ENCODE measurements around the gene TJP1. TPM values are rescaled to one million over a fixed set of nuclear protein-coding genes. Genes with fewer than 3 reads are reported as not detected.
"Not testable (repeated sequence)": the region's sequence is repeated elsewhere in the genome, so short reads cannot be mapped to it uniquely, and the experiment has no call there.

TJP1 gene
- total RNA-seq, 1 experiment from 2014 or later = 140 TPM

- Mint-ChIP-seq H3K36me3 (ENCODE audit: insufficient read depth in 1 of 3, low read depth in 3 of 3) (peaks cover 0 to 2% (median 2%) of the 10 kb centered on the region in 3 experiments; a peak in 2 of 7 replicates), H3K4me1 (peaks cover 33 to 40% of the 10 kb centered on the region in 2 experiments), H3K4me3 (no peak overlapping the region), H3K27me3 (ENCODE audit: low read depth) (peaks cover 7% of the 10 kb centered on the region), H3K9me3 (no peaks in the 10 kb centered on the region), H3K27ac (no peak overlapping the region)
- H2BK15ac ChIP-seq (ENCODE audit: low read depth, low read length) = no peak overlapping the region
- no peaks in the 10 kb centered on the region for H4K20me1 ChIP-seq (ENCODE audit: control insufficient read depth, insufficient read depth, insufficient read length)
- H3T11ph ChIP-seq (ENCODE audit: low read length) = no peak overlapping the region
- DNase-seq = no peak
- H3K79me1 ChIP-seq (ENCODE audit: insufficient read depth, low read depth, low read length, poor library complexity, severe bottlenecking) = no peaks in the 10 kb centered on the region
- no peaks in the 10 kb centered on the region for H3K9me3 ChIP-seq (ENCODE audit: control insufficient read depth, low read depth, low read length)
- H4K91ac ChIP-seq (ENCODE audit: insufficient read length, low read depth, low read length) = no peak overlapping the region
- H4K8ac ChIP-seq (replicated peaks; ENCODE audit: insufficient read length, low read depth, low read length) = no peak overlapping the region
- no CpG with 5 or more reads among the region's 5 CpGs for WGBS (ENCODE audit: extremely low coverage, insufficient read length, low lambda C conversion rate)
- H2BK20ac ChIP-seq (ENCODE audit: low read depth, low read length, poor library complexity, severe bottlenecking) = no peak overlapping the region
- no peak overlapping the region for H2BK5ac ChIP-seq (ENCODE audit: insufficient read length, low read length)
- H3K56ac ChIP-seq (ENCODE audit: insufficient read length, low read depth, low read length) = no peak overlapping the region
- H2AK5ac ChIP-seq (ENCODE audit: insufficient read length, low read length) = no peak overlapping the region
- H2AFZ ChIP-seq (ENCODE audit: low read length) = no peak overlapping the region
- TF ChIP-seq CTCF (conservative IDR thresholded peaks at IDR 0.05) = no peak
- H3K9ac ChIP-seq (ENCODE audit: extremely low read depth, insufficient read length, low read length) = no peak overlapping the region
- no peak overlapping the region for H3K18ac ChIP-seq (ENCODE audit: insufficient read length, low read depth, low read length)
- no peak overlapping the region for H3K27ac ChIP-seq (ENCODE audit: insufficient read length, low read depth, low read length)
- no peak overlapping the region for H3K4me2 ChIP-seq (ENCODE audit: insufficient read depth, insufficient read length, low read length)
- no peak overlapping the region for H4K5ac ChIP-seq (ENCODE audit: insufficient read length, low read depth, low read length)
- peaks cover 10% of the 10 kb centered on the region; the same call in 1 of the 2 replicates for H3K4me1 ChIP-seq (ENCODE audit: insufficient read depth, low read length)
- no peak overlapping the region for H3K23ac ChIP-seq (ENCODE audit: insufficient read length, low read depth, low read length)
- no peak overlapping the region for H2BK12ac ChIP-seq (ENCODE audit: insufficient read length, low read depth, low read length)
- H3K14ac ChIP-seq (ENCODE audit: insufficient read depth, low read length) = no peak overlapping the region
- H3K4ac ChIP-seq (ENCODE audit: low read depth, low read length) = no peak overlapping the region
- no peaks in the 10 kb centered on the region for H3K27me3 ChIP-seq (ENCODE audit: insufficient read depth, low read length)
- H3K79me2 ChIP-seq (ENCODE audit: insufficient read depth, low read length) = no peaks in the 10 kb centered on the region
- no peak overlapping the region for H2BK120ac ChIP-seq (ENCODE audit: low read depth, low read length, poor library complexity, severe bottlenecking)
- peaks cover 12% of the 10 kb centered on the region for H3K23me2 ChIP-seq (ENCODE audit: insufficient read length, low read depth, low read length, poor library complexity, severe bottlenecking)
Measured at GRCh38 chr15:29672446-29672845, 149.8 kb downstream of the TJP1 start.

GRCh38 chr15:29672046-29672445 lies 150.2 kb downstream of the TJP1 start:
- H4K8ac ChIP-seq (replicated peaks; ENCODE audit: insufficient read length, low read depth, low read length); H3K79me2 ChIP-seq (ENCODE audit: insufficient read depth, low read length); H3K4me1 ChIP-seq (ENCODE audit: insufficient read depth, low read length); H3K14ac ChIP-seq (ENCODE audit: insufficient read depth, low read length); H3K36me3 Mint-ChIP-seq (ENCODE audit: insufficient read depth in 1 of 3, low read depth in 3 of 3); H3K27ac Mint-ChIP-seq; H3K18ac ChIP-seq (ENCODE audit: insufficient read length, low read depth, low read length); H3K9me3 Mint-ChIP-seq; H2BK120ac ChIP-seq (ENCODE audit: low read depth, low read length, poor library complexity, severe bottlenecking); H2BK20ac ChIP-seq (ENCODE audit: low read depth, low read length, poor library complexity, severe bottlenecking); H2BK5ac ChIP-seq (ENCODE audit: insufficient read length, low read length); H3T11ph ChIP-seq (ENCODE audit: low read length); H3K9ac ChIP-seq (ENCODE audit: extremely low read depth, insufficient read length, low read length); H2BK15ac ChIP-seq (ENCODE audit: low read depth, low read length); DNase-seq; H3K23ac ChIP-seq (ENCODE audit: insufficient read length, low read depth, low read length); H4K20me1 ChIP-seq (ENCODE audit: control insufficient read depth, insufficient read depth, insufficient read length); H3K4ac ChIP-seq (ENCODE audit: low read depth, low read length); H4K5ac ChIP-seq (ENCODE audit: insufficient read length, low read depth, low read length); H3K9me3 ChIP-seq (ENCODE audit: control insufficient read depth, low read depth, low read length); H3K4me3 Mint-ChIP-seq; H3K27me3 ChIP-seq (ENCODE audit: insufficient read depth, low read length); H3K4me2 ChIP-seq (ENCODE audit: insufficient read depth, insufficient read length, low read length); H2AK5ac ChIP-seq (ENCODE audit: insufficient read length, low read length); H3K27ac ChIP-seq (ENCODE audit: insufficient read length, low read depth, low read length); H2AFZ ChIP-seq (ENCODE audit: low read length); H3K27me3 Mint-ChIP-seq (ENCODE audit: low read depth); H3K56ac ChIP-seq (ENCODE audit: insufficient read length, low read depth, low read length); H2BK12ac ChIP-seq (ENCODE audit: insufficient read length, low read depth, low read length); H4K91ac ChIP-seq (ENCODE audit: insufficient read length, low read depth, low read length); H3K79me1 ChIP-seq (ENCODE audit: insufficient read depth, low read depth, low read length, poor library complexity, severe bottlenecking): not testable (repeated sequence)
- H3K23me2 ChIP-seq (ENCODE audit: insufficient read length, low read depth, low read length, poor library complexity, severe bottlenecking) = peaks cover 12% of the 10 kb centered on the region
- WGBS (ENCODE audit: extremely low coverage, insufficient read length, low lambda C conversion rate) = no CpG with 5 or more reads among the region's 7 CpGs
- peaks cover 29 to 37% of the 10 kb centered on the region in 2 experiments for H3K4me1 Mint-ChIP-seq
